GM12878 (cell line): ENCODE data around the gene FNDC3B. TPM values are rescaled to one million over a fixed set of nuclear protein-coding genes. Genes with fewer than 3 reads are reported as not detected.

Experiments
- ATAC-seq: fragments of 200-7000 bp; cut with Tn5 transposase; 3 replicates; pipeline ENCODE4 v1.9.1; 2020; ENCODE audit warnings: mild to moderate bottlenecking, moderate library complexity
- BruUV-seq: library from RNA; stranded (reverse); fragments of 400-500 nt; replicated peaks from 2 replicates; lab custom pipeline; 2021; lab: Mats Ljungman, UMichigan
- CTCF ChIA-PET: fragments of 300-600 bp; sonication (Branson Sonifier 250); formaldehyde crosslinking; extraction: SDS; loops from one replicate; lab custom pipeline; 2021; ENCODE audit warnings: inconsistent platforms; lab: Yijun Ruan, JAX
- POLR2A ChIA-PET: fragments of 350-600 bp; formaldehyde crosslinking; extraction: SDS; loops from one replicate; lab custom pipeline; 2021; ENCODE audit warnings: inconsistent platforms; lab: Charles Lee
- RAD21 ChIA-PET: fragments of 300-600 bp; sonication (Branson Sonifier 250); formaldehyde crosslinking; loops from one replicate; lab custom pipeline; 2023; ENCODE audit warnings: antibody characterized with exemption; ENCODE audit not compliant: unreplicated experiment; lab: Charles Lee
- SMC1A ChIA-PET: fragments of 300-600 bp; sonication (Branson Sonifier 250); formaldehyde crosslinking; loops from one replicate; lab custom pipeline; 2023; ENCODE audit not compliant: unreplicated experiment, uncharacterized antibody; lab: Charles Lee
- DNase-seq: peaks from one replicate; pipeline ENCODE4 v3.0.0-alpha.2; 2011; ENCODE audit warnings: low read depth, low spot score
- FAIRE-seq: peaks from 3 replicates; lab custom pipeline; 2011; peaks lifted over from hg19 to GRCh38; lab: Jason Lieb, UNC
- H2AFZ ChIP-seq: 2 replicates; pipeline ENCODE4 v1.6.0; 2011; ENCODE audit warnings: low read depth, low read length, control low read depth; ENCODE audit not compliant: control insufficient read depth
- H3K27ac ChIP-seq: 2 replicates; pipeline ENCODE4 v1.5.1; 2011; ENCODE audit warnings: control low read depth; ENCODE audit not compliant: control insufficient read depth, insufficient read depth
- H3K27me3 ChIP-seq, 2 experiments: replicated peaks in 1 of 2; 2 replicates each; pipeline versions ENCODE4 v1.6.0 to v1.6.1; 2011; ENCODE audit warnings: low read length in 1 of 2; ENCODE audit not compliant: control insufficient read depth in 2 of 2, insufficient read depth in 2 of 2
- H3K36me3 ChIP-seq, 2 experiments: 2 replicates each; pipeline ENCODE4 v1.5.1; 2011; ENCODE audit warnings: low read length in 1 of 2; ENCODE audit not compliant: control insufficient read depth in 2 of 2, insufficient read depth in 2 of 2
- H3K4me1 ChIP-seq: 2 replicates; pipeline ENCODE4 v1.6.1; 2011; ENCODE audit warnings: mild to moderate bottlenecking, low read length, moderate library complexity, mixed read lengths; ENCODE audit not compliant: control insufficient read depth, insufficient read depth
- H3K4me2 ChIP-seq: 2 replicates; pipeline ENCODE4 v1.6.0; 2011; ENCODE audit warnings: control low read depth; ENCODE audit not compliant: control insufficient read depth, insufficient read depth
- H3K4me3 ChIP-seq: fragments of 200-600 bp; sonication (generic); 2 replicates; pipeline ENCODE4 v1.5.1; 2016
- H3K79me2 ChIP-seq: 2 replicates; pipeline ENCODE4 v1.6.0; 2011; ENCODE audit warnings: low read length; ENCODE audit not compliant: control insufficient read depth, insufficient read depth
- H3K9ac ChIP-seq: 2 replicates; pipeline ENCODE4 v1.8.0; 2011; ENCODE audit warnings: low read length, control low read depth, mixed read lengths; ENCODE audit not compliant: control insufficient read depth, insufficient read depth
- H3K9me3 ChIP-seq: replicated peaks from 3 replicates; pipeline ENCODE4 v1.5.1; 2011; ENCODE audit warnings: mild to moderate bottlenecking, low read length; ENCODE audit not compliant: control insufficient read depth, insufficient read depth
- H4K20me1 ChIP-seq: 2 replicates; pipeline ENCODE4 v1.6.0; 2011; ENCODE audit not compliant: control insufficient read depth, insufficient read depth
- CBX5 ChIP-seq: sonication (generic); IDR thresholded peaks from 2 replicates; pipeline ENCODE4 v1.6.1; 2016; ENCODE audit warnings: low read depth, moderate library complexity, mild to moderate bottlenecking, inconsistent platforms
- CREB1 ChIP-seq: IDR thresholded peaks from 2 replicates; pipeline ENCODE4 v1.6.1; 2012; ENCODE audit warnings: low read depth, mild to moderate bottlenecking, inconsistent platforms
- CTCF ChIP-seq, 3 experiments: IDR thresholded peaks in 2 of 3; conservative IDR thresholded peaks in 1 of 3; 2 replicates each; pipeline ENCODE4 v1.5.1; 2011; ENCODE audit warnings: low read depth in 3 of 3, low read length in 3 of 3, mild to moderate bottlenecking in 3 of 3, control low read depth in 2 of 3, moderate library complexity in 2 of 3, inconsistent platforms in 1 of 3, mixed read lengths in 1 of 3; ENCODE audit not compliant: control insufficient read depth in 2 of 3, insufficient read depth in 1 of 3; ENCODE audit errors: extremely low read depth in 1 of 3
- IRF5 ChIP-seq: fragments of 450-650 bp; IDR thresholded peaks from 2 replicates; pipeline ENCODE4 v1.6.1; 2017; ENCODE audit warnings: borderline replicate concordance
- POU2F2 ChIP-seq: IDR thresholded peaks from 3 replicates; pipeline ENCODE4 v1.6.1; 2011; ENCODE audit warnings: low read depth, mild to moderate bottlenecking, low read length, borderline replicate concordance
- RUNX3 ChIP-seq: IDR thresholded peaks from 2 replicates; pipeline ENCODE4 v1.6.1; 2012; ENCODE audit warnings: low read length, inconsistent platforms
- TCF3 ChIP-seq: IDR thresholded peaks from 2 replicates; pipeline ENCODE4 v1.6.1; 2012; ENCODE audit warnings: low read depth, mild to moderate bottlenecking, low read length, borderline replicate concordance; ENCODE audit not compliant: insufficient read depth
- WGBS: methylation state at CpG from one replicate; pipeline ENCODE4 v1.1.6; 2016; ENCODE audit warnings: low lambda C conversion rate; ENCODE audit not compliant: insufficient replicate concordance, insufficient coverage; ENCODE audit errors: missing lambda C conversion rate; 5-methylcytosine and 5-hydroxymethylcytosine counted together
- in situ Hi-C: fragments of 300-500 bp; cut with MboI; formaldehyde crosslinking; loops from 9 replicates; pipeline ENCODE4 v1.14.3; 2018; ENCODE audit warnings: mixed read lengths
- intact Hi-C: fragments of 100-400 bp; cut with micrococcal nuclease; formaldehyde crosslinking; loops from one replicate; pipeline ENCODE4 v1.14.2; 2022; ENCODE audit not compliant: unreplicated experiment
- polyA plus RNA-seq, 11 experiments: library from polyadenylated mRNA; depleted of rRNA in 4 of 11; unstranded in 6 of 11; stranded (reverse) in 5 of 11; fragments of >200 nt; fragmentation: Nextera tagmentation in 4 of 11; fragmentation: Illumina TruSeq in 1 of 11; extraction: Ambion mirVana in 4 of 11; extraction: Trizol in 1 of 11; gene quantifications; 1 replicate in 1 of 11; 2 replicates in 10 of 11; pipeline versions ENCODE4 v1.2.1 to v1.2.3, GENCODE V29; 2011 to 2016; ENCODE audit warnings: inconsistent platforms in 2 of 11, missing spikeins in 2 of 11, low read depth in 1 of 11
- total RNA-seq, 4 experiments: library from RNA; depleted of rRNA in 3 of 4; stranded (reverse); fragments of >200 nt in 3 of 4; fragmentation: Illumina TruSeq in 1 of 4; extraction: Trizol in 1 of 4; gene quantifications; 2 replicates each; pipeline versions ENCODE4 v1.2.1 to v1.2.3, GENCODE V29; 2013 to 2021

The FNDC3B gene
- total and polyA plus RNA-seq, 10 of the 15 experiments (the other 5 are each of a cell fraction or from before 2014, with no cell fraction given), result 7.9 to 35.0 (median 18.5) TPM

- ChIA-PET RAD21 (interaction anchor here (0.5 kb wide), 1 partner anchor 288 kb away, joined by 3 read pairs; no protein-coding TSS in a partner anchor), SMC1A (interaction anchor here (1.2 to 1.8 kb wide), 2 partner anchors 8 to 223 kb away, joined by 3 to 9 read pairs; no protein-coding TSS in a partner anchor), CTCF (interaction anchor here (5.0 kb wide), 1 partner anchor 8 kb away, joined by 48 read pairs; no protein-coding TSS in a partner anchor), POLR2A (no interaction called here)
- intact Hi-C loops (no loop called here), in situ Hi-C loops (no loop called here)
- H3K4me3 ChIP-seq, result no peak overlapping the region
- ATAC-seq (peak; percentile 50), DNase-seq (no peak), FAIRE-seq (no peak)
- no peaks in the 10 kb centered on the region for H3K4me1 ChIP-seq
- H2AFZ ChIP-seq, result no peak overlapping the region
- no peaks in the 10 kb centered on the region for H3K27me3 ChIP-seq
- TF ChIP-seq IRF5 (no peak), CREB1 (0 out of 2 replicates have a peak, but pooled peaks have one; percentile 39), RUNX3 (peak; percentile 22; the same call in 1 of the 2 replicates)
- no TSS peak for BruUV-seq
- H3K9ac ChIP-seq, result no peak overlapping the region
- H3K9me3 ChIP-seq, result no peaks in the 10 kb centered on the region
- no peaks in the 10 kb centered on the region for H3K79me2 ChIP-seq
- H3K36me3 ChIP-seq, result peaks cover 8 to 33% of the 10 kb centered on the region in 2 experiments
- no peak overlapping the region for H3K27ac ChIP-seq
- 83% methylated on average over 10 of the region's 10 CpGs for WGBS
- H3K4me2 ChIP-seq, result no peak overlapping the region
- no peaks in the 10 kb centered on the region for H4K20me1 ChIP-seq
Measured at GRCh38 chr3:172323894-172324610, 284.7 kb downstream of the FNDC3B start.

GRCh38 chr3:172324611-172325203 is 285.3 kb downstream of the FNDC3B start:
- Histone ChIP-seq H4K20me1 (no peaks in the 10 kb centered on the region), H3K4me1 (no peaks in the 10 kb centered on the region), H3K4me3 (no peak overlapping the region), H3K36me3 (peaks cover 8 to 31% of the 10 kb centered on the region in 2 experiments), H3K9ac (no peak overlapping the region), H3K27ac (no peak overlapping the region), H3K27me3 (no peaks in the 10 kb centered on the region), H3K9me3 (no peaks in the 10 kb centered on the region), H3K4me2 (no peak overlapping the region), H3K79me2 (no peaks in the 10 kb centered on the region), H2AFZ (no peak overlapping the region)
- FAIRE-seq (no peak), DNase-seq (no peak), ATAC-seq (no peak)
- in situ Hi-C loops (loop anchor here (25.0 kb wide), 1 partner anchor 338 kb away; no protein-coding TSS in a partner anchor), intact Hi-C loops (no loop called here)
- ChIA-PET RAD21 (no interaction called here), POLR2A (no interaction called here), SMC1A (no interaction called here), CTCF (interaction anchor here (5.0 kb wide), 1 partner anchor 8 kb away, joined by 48 read pairs; no protein-coding TSS in a partner anchor)
- 85% methylated on average over 7 of the region's 7 CpGs for whole genome bisulfite sequencing
- BruUV-seq, result no TSS peak
- TF ChIP-seq POU2F2 (no peak), CBX5 (no peak), TCF3 (no peak), CTCF (IDR thresholded peaks at IDR 0.05 in 2 of 3, conservative IDR thresholded peaks at IDR 0.05 in 1 of 3; ENCODE audit: control insufficient read depth in 2 of 3, extremely low read depth in 1 of 3, insufficient read depth in 1 of 3, low read depth in 3 of 3, low read length in 3 of 3) (no peak)
